Brain microvascular endothelial cell (primary cell): ENCODE results near the gene ZSCAN30.

Experiments used
- DNase-seq: peaks from one replicate; pipeline ENCODE4 v3.0.0-alpha.2; 2020
- H3K27ac ChIP-seq: fragments of 250-450 bp; sonication (Bioruptor Pico); 2 replicates; pipeline ENCODE4 v1.5.1; 2020; ENCODE audit warnings: mild to moderate bottlenecking, moderate library complexity
- H3K27me3 ChIP-seq: fragments of 250-450 bp; sonication (Bioruptor Pico); replicated peaks from 2 replicates; pipeline ENCODE4 v1.5.1; 2020; ENCODE audit warnings: mild to moderate bottlenecking
- H3K36me3 ChIP-seq: fragments of 250-450 bp; sonication (Bioruptor Pico); replicated peaks from 2 replicates; pipeline ENCODE4 v1.5.1; 2020; ENCODE audit warnings: mild to moderate bottlenecking
- H3K4me3 ChIP-seq: 2 replicates; pipeline ENCODE4 v1.5.1; 2011; ENCODE audit warnings: low read depth, mild to moderate bottlenecking, control low read depth, low read length, moderate library complexity
- in situ Hi-C: cut with HindIII; loops from 2 replicates; pipeline ENCODE4 v1.10.0; 2017; ENCODE audit warnings: low sequenced_read_pairs, low pct_ligation_motif_present
- TF ChIP-seq, protein P1 (sequence below): IDR thresholded peaks from 2 replicates; pipeline ENCODE4 v1.5.1; 2011; ENCODE audit warnings: low read depth, mild to moderate bottlenecking, moderate library complexity, low read length, control low read depth, inconsistent platforms; ENCODE audit errors: missing control alignments

Gene ZSCAN30

DNA sequence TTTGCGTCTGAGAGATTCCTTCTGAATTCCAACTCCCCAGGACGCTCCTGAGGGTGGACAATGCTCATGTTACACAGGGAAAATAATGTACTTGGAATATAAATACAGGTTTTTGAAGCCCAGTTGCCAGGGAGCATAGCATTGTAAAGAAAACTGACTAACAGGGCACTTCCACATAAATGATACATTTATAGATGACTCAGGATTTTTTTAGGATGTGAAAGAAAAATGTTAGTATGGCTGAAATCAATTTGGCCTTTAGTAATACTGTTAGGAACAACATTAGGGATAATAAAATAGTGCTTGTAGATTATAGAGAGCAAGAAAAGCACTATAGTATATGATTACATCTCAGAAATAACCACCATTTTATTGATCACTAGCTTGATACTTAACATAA lies 25.6 kb downstream of the ZSCAN30 start:
- TF ChIP-seq, protein P1, sequence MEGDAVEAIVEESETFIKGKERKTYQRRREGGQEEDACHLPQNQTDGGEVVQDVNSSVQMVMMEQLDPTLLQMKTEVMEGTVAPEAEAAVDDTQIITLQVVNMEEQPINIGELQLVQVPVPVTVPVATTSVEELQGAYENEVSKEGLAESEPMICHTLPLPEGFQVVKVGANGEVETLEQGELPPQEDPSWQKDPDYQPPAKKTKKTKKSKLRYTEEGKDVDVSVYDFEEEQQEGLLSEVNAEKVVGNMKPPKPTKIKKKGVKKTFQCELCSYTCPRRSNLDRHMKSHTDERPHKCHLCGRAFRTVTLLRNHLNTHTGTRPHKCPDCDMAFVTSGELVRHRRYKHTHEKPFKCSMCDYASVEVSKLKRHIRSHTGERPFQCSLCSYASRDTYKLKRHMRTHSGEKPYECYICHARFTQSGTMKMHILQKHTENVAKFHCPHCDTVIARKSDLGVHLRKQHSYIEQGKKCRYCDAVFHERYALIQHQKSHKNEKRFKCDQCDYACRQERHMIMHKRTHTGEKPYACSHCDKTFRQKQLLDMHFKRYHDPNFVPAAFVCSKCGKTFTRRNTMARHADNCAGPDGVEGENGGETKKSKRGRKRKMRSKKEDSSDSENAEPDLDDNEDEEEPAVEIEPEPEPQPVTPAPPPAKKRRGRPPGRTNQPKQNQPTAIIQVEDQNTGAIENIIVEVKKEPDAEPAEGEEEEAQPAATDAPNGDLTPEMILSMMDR: no peak
- H3K36me3 ChIP-seq: peaks cover 5% of the 10 kb centered on the region
- H3K27ac ChIP-seq: no peak overlapping the region
- in situ Hi-C loops: no loop called here
- no peak overlapping the region for H3K4me3 ChIP-seq
- no peak for DNase-seq
- no peaks in the 10 kb centered on the region for H3K27me3 ChIP-seq

DNA sequence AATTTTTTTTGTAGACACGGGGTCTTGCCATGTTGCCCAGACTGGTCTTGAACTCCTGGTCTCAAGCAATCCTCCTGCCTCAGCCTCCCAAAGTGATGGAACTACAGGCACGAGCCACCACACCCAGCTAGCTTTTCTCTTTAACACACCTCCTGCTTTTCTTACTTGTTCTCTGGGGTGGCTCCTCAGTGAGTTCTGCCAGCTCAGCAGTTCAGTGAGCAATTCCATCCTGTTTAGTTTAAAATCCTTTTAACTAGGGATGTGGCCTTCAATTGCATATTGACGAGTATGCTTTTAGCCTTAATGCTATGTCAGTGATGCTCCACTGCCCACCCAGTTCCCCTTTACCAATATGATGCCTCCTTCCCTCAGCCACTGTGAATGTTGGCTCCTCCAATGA lies 33.1 kb downstream of the ZSCAN30 start:
- TF ChIP-seq, protein P1: no peak
- H3K27me3 ChIP-seq: no peaks in the 10 kb centered on the region
- H3K4me3 ChIP-seq: no peak overlapping the region
- in situ Hi-C loops: no loop called here
- peaks cover 7% of the 10 kb centered on the region for H3K36me3 ChIP-seq
- DNase-seq: no peak
- H3K27ac ChIP-seq: no peak overlapping the region

DNA sequence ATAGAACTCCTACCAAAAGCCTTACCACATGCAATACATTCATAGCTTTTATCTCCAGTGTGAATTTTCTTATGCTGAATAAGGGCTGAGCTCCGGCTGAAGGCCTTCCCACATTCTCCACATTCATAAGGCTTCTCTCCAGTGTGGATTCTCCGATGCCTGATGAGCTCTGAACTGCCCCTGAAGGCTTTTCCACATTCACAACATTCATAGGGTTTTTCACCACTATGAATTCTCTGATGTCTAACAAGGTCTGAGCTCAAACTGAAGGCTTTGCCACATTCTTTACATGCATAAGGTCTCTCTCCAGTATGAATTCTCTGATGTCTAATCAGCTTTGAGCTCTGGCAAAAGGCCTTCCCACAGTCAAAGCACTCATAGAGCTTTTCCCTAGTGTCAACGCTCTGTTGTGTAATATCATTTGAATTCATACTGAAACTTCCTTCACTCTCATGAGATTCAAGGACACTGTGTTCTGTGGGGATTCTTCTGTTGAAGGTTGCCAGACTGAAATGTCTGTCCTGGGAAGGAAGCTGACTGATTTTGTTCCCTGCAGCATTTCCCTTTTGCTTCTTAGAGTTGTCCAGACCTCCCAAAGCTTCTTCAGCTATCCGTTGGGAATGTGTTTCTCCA lies 36.3 kb downstream of the ZSCAN30 start:
- Histone ChIP-seq H3K27me3 (no peaks in the 10 kb centered on the region), H3K27ac (no peak overlapping the region), H3K36me3 (peaks cover 10% of the 10 kb centered on the region), H3K4me3 (no peak overlapping the region)
- no peak for DNase-seq
- in situ Hi-C loops: no loop called here
- TF ChIP-seq, protein P1: no peak

DNA sequence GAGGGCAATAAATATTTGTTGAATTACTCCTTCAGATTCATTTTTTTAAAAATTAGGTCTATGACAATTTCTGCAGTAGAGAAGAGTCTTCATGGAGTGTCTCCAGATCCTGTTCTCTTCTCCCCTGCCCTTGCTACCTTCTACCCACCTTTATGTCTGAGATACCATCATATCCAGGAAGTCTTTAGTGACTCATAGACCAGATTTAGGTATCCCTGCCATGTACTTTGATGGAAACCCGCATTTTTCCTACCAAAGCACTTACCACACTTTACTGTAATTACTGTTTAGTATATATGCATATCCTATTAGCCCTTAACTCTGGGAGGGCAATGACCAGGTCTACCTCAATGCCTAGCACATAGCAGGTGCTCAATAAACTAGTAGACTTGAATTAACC lies 37.6 kb downstream of the ZSCAN30 start:
- Histone ChIP-seq H3K27ac (no peak overlapping the region), H3K27me3 (no peaks in the 10 kb centered on the region), H3K4me3 (no peak overlapping the region), H3K36me3 (peaks cover 21% of the 10 kb centered on the region)
- TF ChIP-seq, protein P1: no peak
- in situ Hi-C loops: no loop called here
- DNase-seq: no peak

DNA sequence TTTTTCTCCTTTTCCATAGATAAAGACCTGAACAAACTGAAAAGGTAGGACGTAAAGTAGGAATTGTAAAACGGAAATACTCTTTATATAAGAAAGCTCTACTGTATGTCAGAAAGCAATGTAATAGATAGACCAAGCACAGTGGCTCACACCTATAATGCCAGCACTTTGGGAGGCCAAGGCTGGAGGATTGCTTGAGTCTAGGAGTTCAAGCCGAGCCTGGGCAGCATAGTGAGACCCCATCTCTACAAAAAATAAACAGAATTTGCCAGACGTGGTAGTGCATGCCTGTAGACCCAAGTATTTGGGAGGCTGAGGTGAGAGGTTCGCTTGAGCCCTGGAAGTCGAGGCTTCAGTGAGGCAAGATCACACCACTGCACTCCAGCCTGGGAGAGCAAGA lies 41.6 kb downstream of the ZSCAN30 start:
- no peak overlapping the region for H3K4me3 ChIP-seq
- no peak for DNase-seq
- TF ChIP-seq, protein P1: no peak
- no peak overlapping the region for H3K27ac ChIP-seq
- in situ Hi-C loops: no loop called here
- peaks cover 47% of the 10 kb centered on the region for H3K36me3 ChIP-seq
- H3K27me3 ChIP-seq: no peaks in the 10 kb centered on the region
